ENCODE data around the gene SLC24A3. TPM values are rescaled to one million over a fixed set of nuclear protein-coding genes. Genes with fewer than 3 reads are reported as not detected.

The SLC24A3 gene
- total and polyA plus RNA-seq, 12 donors: 0.21 to 2.6 (median 0.84) TPM

- Histone ChIP-seq H3K36me3 (no peaks in the 10 kb centered on the region), H3K9me3 (peaks cover 0 to 8% (median 0%) of the 10 kb centered on the region in 11 donors), H3K4me3 (no peak overlapping the region), H3K4me1 (no peaks in the 10 kb centered on the region), H3K27me3 (peaks cover 0 to 5% (median 0%) of the 10 kb centered on the region in 7 donors), H3K27ac (no peak overlapping the region)
- intact Hi-C loops (cut with DNase I): no loop called here
- no peak for TF ChIP-seq CTCF (IDR thresholded peaks at IDR 0.05)
- ATAC-seq (no peak), DNase-seq (no peak)
- WGBS, 2 donors: 61 to 62% methylated on average over 3 of the region's 3 CpGs
These were observed 353.9 kb downstream of the SLC24A3 start for GRCh38 chr20:19566226-19566945.

- WGBS, 2 donors: 84% methylated on average over 2 of the region's 2 CpGs
- H3K27ac ChIP-seq: no peak overlapping the region
- no peak for ATAC-seq
- no peaks in the 10 kb centered on the region for H3K4me1 ChIP-seq
- no peaks in the 10 kb centered on the region for H3K36me3 ChIP-seq
- H3K27me3 ChIP-seq: peaks cover 0 to 5% (median 0%) of the 10 kb centered on the region in 7 donors
- DNase-seq: no peak
- H3K9me3 ChIP-seq: peaks cover 0 to 8% (median 0%) of the 10 kb centered on the region in 11 donors
- intact Hi-C loops (cut with DNase I): no loop called here
- TF ChIP-seq CTCF (IDR thresholded peaks at IDR 0.05): no peak
- H3K4me3 ChIP-seq: no peak overlapping the region
These were observed 355.7 kb downstream of the SLC24A3 start for GRCh38 chr20:19568128-19568527.

- Histone ChIP-seq H3K36me3 (no peaks in the 10 kb centered on the region), H3K27me3 (peaks cover 0 to 4% (median 0%) of the 10 kb centered on the region in 7 donors), H3K4me1 (no peaks in the 10 kb centered on the region), H3K27ac (no peak overlapping the region), H3K9me3 (peaks cover 0 to 8% (median 0%) of the 10 kb centered on the region in 11 donors), H3K4me3 (no peak overlapping the region)
- WGBS, 2 donors: 91 to 96% methylated on average over 2 of the region's 2 CpGs
- ATAC-seq (no peak), DNase-seq (no peak)
- intact Hi-C loops (cut with DNase I): no loop called here
- TF ChIP-seq CTCF (IDR thresholded peaks at IDR 0.05): no peak
These were observed 359.6 kb downstream of the SLC24A3 start for GRCh38 chr20:19571996-19572395.

- ATAC-seq (no peak), DNase-seq (no peak)
- Histone ChIP-seq H3K9me3 (no peaks in the 10 kb centered on the region), H3K4me3 (no peak overlapping the region), H3K27ac (no peak overlapping the region), H3K4me1 (no peaks in the 10 kb centered on the region), H3K27me3 (peaks cover 0 to 13% (median 0%) of the 10 kb centered on the region in 7 donors), H3K36me3 (no peaks in the 10 kb centered on the region)
- intact Hi-C loops (cut with DNase I): no loop called here
- no peak for TF ChIP-seq CTCF (IDR thresholded peaks at IDR 0.05)
- 89 to 90% methylated on average over 3 of the region's 3 CpGs for WGBS, 2 donors
These were observed 365.2 kb downstream of the SLC24A3 start for GRCh38 chr20:19577692-19578091.
